HG03442 (cell line): Measurements from ENCODE around the gene FHL1.
A peak's percentile ranks its signal among the peaks of the same experiment; 100 is the strongest.

Source experiments
- ATAC-seq: cut with Tn5 transposase; IDR thresholded peaks from one replicate; pipeline ENCODE4 v1.9.1; 2021; ENCODE audit warnings: mild to moderate bottlenecking, moderate library complexity; ENCODE audit not compliant: unreplicated experiment

The FHL1 gene

DNA sequence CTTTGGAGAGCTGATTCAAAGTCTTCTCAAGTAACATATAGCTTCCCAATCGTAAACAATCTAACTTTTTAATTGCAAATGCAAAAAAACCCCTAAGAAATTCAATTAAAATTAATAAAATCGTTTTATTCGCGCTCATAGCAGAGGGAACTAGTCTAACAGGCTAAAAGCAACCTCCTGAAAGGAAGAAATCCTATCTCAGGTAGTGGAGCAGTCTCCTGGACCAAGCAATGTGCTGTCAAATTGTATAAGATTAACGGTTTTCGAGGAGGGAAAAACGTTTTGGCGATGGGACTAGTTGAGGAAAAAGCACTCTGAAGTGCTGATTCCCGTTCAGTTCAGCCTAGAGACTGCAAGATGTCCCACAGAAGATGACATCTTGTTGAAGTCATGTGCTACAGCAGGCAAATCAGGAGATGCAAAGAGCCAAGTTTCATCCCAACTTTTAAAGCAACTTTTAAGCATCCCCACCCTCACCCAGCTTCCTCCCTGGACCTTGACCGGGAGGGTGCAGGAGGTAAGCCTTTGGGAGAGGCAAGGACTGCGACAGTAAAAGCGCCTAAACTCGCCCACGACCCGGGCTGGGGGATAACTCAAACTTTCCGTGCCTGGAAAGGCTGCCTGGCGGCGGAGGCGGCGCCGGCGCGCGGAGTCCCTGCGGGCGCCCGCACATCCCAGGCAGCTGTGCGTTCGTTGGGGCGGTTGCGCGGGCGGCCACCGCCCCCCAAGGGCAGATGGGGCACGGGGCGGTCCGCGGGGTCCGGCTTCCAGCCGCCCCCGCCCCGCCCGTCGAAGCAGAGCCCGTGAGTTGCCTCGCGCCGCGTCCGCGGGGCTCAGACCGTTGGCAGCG lies 103.1 kb downstream of the FHL1 start:
- peak; percentile 28 for ATAC-seq

GRCh38 chrX:136251041-136251991 lies 104.0 kb downstream of the FHL1 start, which contains the start of gene MAP7D3:
Gene MAP7D3, minus strand, starts transcription at chrX:136251400. Its CDS starts 42 bp downstream, at chrX:136251358.
- ATAC-seq, result peak; percentile 83

DNA sequence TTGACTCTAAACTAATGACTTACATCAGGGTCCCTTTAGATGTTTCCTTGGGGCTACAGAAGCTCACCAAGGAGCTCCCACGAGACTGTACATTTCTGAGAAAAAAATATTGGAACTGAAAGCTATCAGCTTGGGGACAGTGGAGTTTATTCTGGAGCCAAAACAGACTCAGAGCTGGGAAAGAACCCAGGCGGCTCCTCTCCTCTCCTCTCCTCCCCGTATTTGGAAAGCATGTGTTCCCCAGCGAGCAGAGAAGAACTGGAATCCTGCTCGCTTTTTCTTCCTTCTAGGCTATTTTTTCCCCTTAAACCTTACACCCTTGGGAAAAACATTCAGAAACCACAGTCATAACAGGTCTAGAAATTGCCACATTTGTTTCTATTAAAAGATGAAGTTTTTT lies 108.2 kb downstream of the FHL1 start:
- ATAC-seq, result no peak

GRCh38 chrX:136256026-136256425 lies 108.7 kb downstream of the FHL1 start:
- no peak for ATAC-seq

DNA sequence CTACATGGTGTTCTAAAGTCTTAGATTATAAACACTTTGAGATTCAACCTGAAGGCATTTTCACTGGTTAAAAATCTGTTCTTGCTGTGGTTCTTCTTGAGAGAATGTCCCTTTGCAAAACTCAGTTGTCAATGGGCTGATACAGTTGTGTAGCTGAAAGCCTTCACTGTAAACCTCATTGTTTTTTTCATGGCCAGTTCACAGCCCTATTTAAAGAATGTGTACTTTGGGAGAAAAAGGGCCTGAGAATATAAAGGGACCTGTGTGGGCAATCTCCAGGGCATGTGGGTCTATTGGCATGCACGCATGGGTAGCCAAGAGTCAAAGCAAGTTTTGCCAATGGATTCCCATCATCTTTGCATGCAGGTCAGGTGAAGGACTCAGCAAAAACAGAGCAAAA lies 111.6 kb downstream of the FHL1 start:
- no peak for ATAC-seq

DNA sequence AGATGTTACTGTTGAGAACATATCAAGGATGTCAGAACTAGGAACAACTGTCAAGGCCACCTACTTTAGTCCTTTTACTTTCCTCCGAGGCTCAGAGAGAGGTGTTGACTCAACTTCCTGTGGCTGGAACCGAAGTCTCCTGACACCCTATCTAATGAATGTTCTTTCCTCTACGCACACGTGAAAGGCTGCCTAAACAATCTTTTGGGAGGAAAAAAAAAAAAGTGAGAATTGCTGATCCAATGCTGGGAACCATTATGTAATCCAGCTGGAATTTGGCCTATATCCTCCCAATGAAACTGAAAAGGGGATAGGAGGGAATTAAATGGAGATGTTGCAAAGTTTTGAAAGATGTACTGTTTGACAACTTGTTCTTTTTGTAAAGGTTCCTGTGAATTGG lies 112.2 kb downstream of the FHL1 start:
- ATAC-seq, result no peak

- ATAC-seq, result no peak
These were observed 113.4 kb downstream of the FHL1 start for GRCh38 chrX:136260776-136261175.
